NCI-H69 (cell line): ENCODE measurements around the gene MMP12.

ENCODE experiments used
- DNase-seq: peaks from one replicate; lab custom pipeline; 2025; lab: John Stamatoyannopoulos, UW

MMP12 gene

GRCh38 chr11:102850973-102851745 is 23.6 kb downstream of the MMP12 start:
- DNase-seq, result no peak

GRCh38 chr11:102849311-102849710 is 25.5 kb downstream of the MMP12 start:
- DNase-seq, result no peak

GRCh38 chr11:102846292-102846691 is 28.5 kb downstream of the MMP12 start:
- peak; percentile 55 for DNase-seq

GRCh38 chr11:102843489-102843888 is 31.3 kb downstream of the MMP12 start, which contains the start of gene MMP3:
MMP3 (minus strand) TSS chr11:102843609; CDS start chr11:102843546, 63 bp downstream.
- DNase-seq, result peak; percentile 34

- no peak for DNase-seq
Measured at GRCh38 chr11:102842930-102843329, 31.9 kb downstream of the MMP12 start.

- DNase-seq, result peak; percentile 77
Measured at GRCh38 chr11:102840018-102840417, 34.8 kb downstream of the MMP12 start.

GRCh38 chr11:102837646-102838045 is 37.1 kb downstream of the MMP12 start:
- no peak for DNase-seq

GRCh38 chr11:102837156-102837555 is 37.6 kb downstream of the MMP12 start:
- DNase-seq, result no peak

- DNase-seq, result peak; percentile 84
Measured at GRCh38 chr11:102836290-102836875, 38.4 kb downstream of the MMP12 start.

GRCh38 chr11:102833731-102834130 is 41.1 kb downstream of the MMP12 start:
- DNase-seq, result no peak

GRCh38 chr11:102832612-102833011 is 42.2 kb downstream of the MMP12 start:
- DNase-seq, result no peak

- DNase-seq, result no peak
Measured at GRCh38 chr11:102831489-102832440, 43.0 kb downstream of the MMP12 start.

GRCh38 chr11:102831128-102831488 is 43.7 kb downstream of the MMP12 start:
- no peak for DNase-seq

- no peak for DNase-seq
Measured at GRCh38 chr11:102830001-102830727, 44.6 kb downstream of the MMP12 start.

- peak; percentile 91 for DNase-seq
Measured at GRCh38 chr11:102829316-102830000, 45.3 kb downstream of the MMP12 start.

- no peak for DNase-seq
Measured at GRCh38 chr11:102824556-102824955, 50.2 kb downstream of the MMP12 start.

GRCh38 chr11:102819491-102819890 is 55.3 kb downstream of the MMP12 start:
- DNase-seq, result peak; percentile 15

GRCh38 chr11:102813484-102813883 is 61.3 kb downstream of the MMP12 start:
- no peak for DNase-seq
